Measurements from ENCODE around the gene ZC2HC1B. TPM values are rescaled to one million over a fixed set of nuclear protein-coding genes. Genes with fewer than 3 reads are reported as not detected.

The ZC2HC1B gene
- total and polyA plus RNA-seq, 2 donors (not counting 1 experiment from before 2014, with no cell fraction given) = not detected

DNA sequence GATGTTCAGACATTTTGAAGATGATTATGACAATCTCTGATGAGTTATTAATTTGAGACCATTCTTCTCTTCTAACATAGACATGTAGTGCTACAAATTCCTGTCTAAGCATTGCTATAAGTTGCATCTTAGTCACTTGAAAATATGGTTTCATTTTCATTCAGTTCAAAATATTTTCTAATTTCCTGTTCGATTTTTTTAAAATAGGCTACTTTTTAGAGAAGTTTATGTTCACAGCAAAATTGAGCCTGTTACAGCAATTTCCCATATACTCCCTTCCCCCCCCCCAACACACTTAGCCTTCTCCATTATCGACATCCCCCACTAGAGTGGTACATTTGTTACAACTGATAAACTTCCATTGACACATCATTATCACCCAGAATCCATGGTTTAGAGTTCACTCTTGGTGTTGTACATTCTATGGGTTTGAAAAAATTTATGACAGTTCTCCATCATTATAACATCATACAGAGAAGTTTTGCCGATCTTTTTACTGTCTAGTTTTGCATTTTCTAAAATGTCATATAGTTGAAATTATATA, 112.6 kb downstream of the ZC2HC1B start:
- Histone ChIP-seq H3K4me2 (ENCODE audit: extremely low read depth, insufficient read depth, low read length) (peak overlapping the region; percentile 40), H3K27ac (ENCODE audit: insufficient read depth, low read length) (no peak overlapping the region), H2AFZ (ENCODE audit: low read length) (no peak overlapping the region)

DNA sequence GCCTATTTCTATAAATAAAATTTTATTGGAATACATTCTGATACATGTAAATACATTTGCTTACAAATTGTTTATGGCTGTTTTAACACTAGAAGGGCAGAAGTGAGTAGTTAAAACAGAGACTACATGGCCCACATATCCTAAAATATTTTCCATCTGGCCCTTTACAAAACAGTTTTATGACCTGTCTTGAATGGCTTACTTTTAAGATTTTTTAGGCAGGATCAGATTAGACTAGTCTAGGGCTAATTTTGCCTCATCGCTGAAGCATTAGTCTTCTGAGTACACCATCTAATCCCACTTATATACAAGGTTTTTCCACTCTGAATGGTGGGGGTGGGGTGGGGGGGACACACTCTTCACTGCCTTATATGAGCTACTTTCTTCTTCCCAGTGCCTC, 116.6 kb downstream of the ZC2HC1B start:
- Histone ChIP-seq H3K9ac (ENCODE audit: insufficient read depth, low read length) (no peak overlapping the region), H3K27me3 (ENCODE audit: control insufficient read depth, insufficient read depth, low read length) (no peaks in the 10 kb centered on the region), H3K4me1 (ENCODE audit: control insufficient read depth, extremely low read depth, insufficient read depth, low read length) (no peaks in the 10 kb centered on the region), H3K79me2 (ENCODE audit: control insufficient read depth, insufficient read depth, low read length) (no peaks in the 10 kb centered on the region), H3K27ac (ENCODE audit: insufficient read depth, low read length) (no peak overlapping the region), H3K4me3 (replicated peaks in 1 of 4; ENCODE audit: control extremely low read depth in 1 of 4, insufficient read depth in 1 of 4, low read depth in 3 of 4, low read length in 4 of 4) (no peak overlapping the region), H2AFZ (ENCODE audit: low read length) (no peak overlapping the region), H3K9me3 (ENCODE audit: control insufficient read depth, insufficient read depth, low read depth, low read length) (no peaks in the 10 kb centered on the region), H3K36me3 (ENCODE audit: control insufficient read depth, insufficient read depth, low read length) (no peaks in the 10 kb centered on the region), H4K20me1 (ENCODE audit: control insufficient read depth, extremely low read depth, insufficient read depth, low read length) (no peaks in the 10 kb centered on the region), H3K4me2 (ENCODE audit: extremely low read depth, insufficient read depth, low read length) (no peak overlapping the region)
- no peak for DNase-seq (ENCODE audit: low read depth in 2 of 2)
- TF ChIP-seq EZH2 (IDR thresholded peaks at IDR 0.05; ENCODE audit: low read length, missing control alignments) = no peak
- TF ChIP-seq, protein P1, sequence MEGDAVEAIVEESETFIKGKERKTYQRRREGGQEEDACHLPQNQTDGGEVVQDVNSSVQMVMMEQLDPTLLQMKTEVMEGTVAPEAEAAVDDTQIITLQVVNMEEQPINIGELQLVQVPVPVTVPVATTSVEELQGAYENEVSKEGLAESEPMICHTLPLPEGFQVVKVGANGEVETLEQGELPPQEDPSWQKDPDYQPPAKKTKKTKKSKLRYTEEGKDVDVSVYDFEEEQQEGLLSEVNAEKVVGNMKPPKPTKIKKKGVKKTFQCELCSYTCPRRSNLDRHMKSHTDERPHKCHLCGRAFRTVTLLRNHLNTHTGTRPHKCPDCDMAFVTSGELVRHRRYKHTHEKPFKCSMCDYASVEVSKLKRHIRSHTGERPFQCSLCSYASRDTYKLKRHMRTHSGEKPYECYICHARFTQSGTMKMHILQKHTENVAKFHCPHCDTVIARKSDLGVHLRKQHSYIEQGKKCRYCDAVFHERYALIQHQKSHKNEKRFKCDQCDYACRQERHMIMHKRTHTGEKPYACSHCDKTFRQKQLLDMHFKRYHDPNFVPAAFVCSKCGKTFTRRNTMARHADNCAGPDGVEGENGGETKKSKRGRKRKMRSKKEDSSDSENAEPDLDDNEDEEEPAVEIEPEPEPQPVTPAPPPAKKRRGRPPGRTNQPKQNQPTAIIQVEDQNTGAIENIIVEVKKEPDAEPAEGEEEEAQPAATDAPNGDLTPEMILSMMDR (conservative IDR thresholded peaks at IDR 0.05 in 1 of 2, IDR thresholded peaks at IDR 0.05 in 1 of 2; ENCODE audit: low read depth in 1 of 2, low read length in 2 of 2) = no peak

More for the DNA sequence above, 112.6 kb downstream of the ZC2HC1B start:
- H3K9me3 ChIP-seq (ENCODE audit: control insufficient read depth, insufficient read depth, low read depth, low read length) = no peaks in the 10 kb centered on the region
- no peaks in the 10 kb centered on the region for H4K20me1 ChIP-seq (ENCODE audit: control insufficient read depth, extremely low read depth, insufficient read depth, low read length)
- no peaks in the 10 kb centered on the region for H3K36me3 ChIP-seq (ENCODE audit: control insufficient read depth, insufficient read depth, low read length)
- H3K27me3 ChIP-seq (ENCODE audit: control insufficient read depth, insufficient read depth, low read length) = no peaks in the 10 kb centered on the region
- no peak overlapping the region for H3K9ac ChIP-seq (ENCODE audit: insufficient read depth, low read length)
- DNase-seq (ENCODE audit: low read depth in 2 of 2) = no peak
- H3K4me3 ChIP-seq (replicated peaks in 1 of 4; ENCODE audit: control extremely low read depth in 1 of 4, insufficient read depth in 1 of 4, low read depth in 3 of 4, low read length in 4 of 4) = peak overlapping the region in 1 of 4 experiments; percentile 27
- no peaks in the 10 kb centered on the region for H3K79me2 ChIP-seq (ENCODE audit: control insufficient read depth, insufficient read depth, low read length)
- no peaks in the 10 kb centered on the region for H3K4me1 ChIP-seq (ENCODE audit: control insufficient read depth, extremely low read depth, insufficient read depth, low read length)
- TF ChIP-seq, protein P1 (conservative IDR thresholded peaks at IDR 0.05 in 1 of 2, IDR thresholded peaks at IDR 0.05 in 1 of 2; ENCODE audit: low read depth in 1 of 2, low read length in 2 of 2) = no peak
- TF ChIP-seq EZH2 (IDR thresholded peaks at IDR 0.05; ENCODE audit: low read length, missing control alignments) = no peak

DNA sequence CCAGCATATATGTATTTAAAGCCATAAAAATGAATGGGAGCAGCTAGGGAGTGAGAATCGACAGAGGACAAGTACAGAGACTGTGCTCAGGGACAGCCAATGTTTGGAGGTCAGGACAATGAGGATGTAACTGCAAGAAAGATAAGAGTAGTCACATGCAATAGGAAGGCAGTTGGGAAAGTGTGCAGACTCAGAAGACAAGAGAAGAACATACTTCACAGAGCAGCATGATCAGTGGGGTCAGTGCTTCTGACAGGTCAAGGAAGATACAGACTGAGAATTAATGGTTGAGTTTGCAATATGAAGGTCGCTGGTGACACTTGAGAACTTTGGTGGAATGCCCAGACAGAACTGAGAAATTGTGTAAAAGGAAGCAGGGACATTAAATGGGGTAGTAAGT, 118.7 kb downstream of the ZC2HC1B start:
- Histone ChIP-seq H2AFZ (ENCODE audit: low read length) (no peak overlapping the region), H4K20me1 (ENCODE audit: control insufficient read depth, extremely low read depth, insufficient read depth, low read length) (no peaks in the 10 kb centered on the region), H3K9me3 (ENCODE audit: control insufficient read depth, insufficient read depth, low read depth, low read length) (no peaks in the 10 kb centered on the region), H3K4me2 (ENCODE audit: extremely low read depth, insufficient read depth, low read length) (no peak overlapping the region), H3K27ac (ENCODE audit: insufficient read depth, low read length) (no peak overlapping the region), H3K4me1 (ENCODE audit: control insufficient read depth, extremely low read depth, insufficient read depth, low read length) (no peaks in the 10 kb centered on the region), H3K27me3 (ENCODE audit: control insufficient read depth, insufficient read depth, low read length) (no peaks in the 10 kb centered on the region), H3K36me3 (ENCODE audit: control insufficient read depth, insufficient read depth, low read length) (no peaks in the 10 kb centered on the region), H3K79me2 (ENCODE audit: control insufficient read depth, insufficient read depth, low read length) (no peaks in the 10 kb centered on the region), H3K9ac (ENCODE audit: insufficient read depth, low read length) (no peak overlapping the region), H3K4me3 (replicated peaks in 1 of 4; ENCODE audit: control extremely low read depth in 1 of 4, insufficient read depth in 1 of 4, low read depth in 3 of 4, low read length in 4 of 4) (no peak overlapping the region)
- no peak for TF ChIP-seq EZH2 (IDR thresholded peaks at IDR 0.05; ENCODE audit: low read length, missing control alignments)
- TF ChIP-seq, protein P1 (conservative IDR thresholded peaks at IDR 0.05 in 1 of 2, IDR thresholded peaks at IDR 0.05 in 1 of 2; ENCODE audit: low read depth in 1 of 2, low read length in 2 of 2) = no peak
- DNase-seq (ENCODE audit: low read depth in 2 of 2) = no peak
